GM19468 (cell line): ENCODE measurements around the gene ARHGAP33.

ENCODE experiments used
- ATAC-seq: cut with Tn5 transposase; IDR thresholded peaks from one replicate; pipeline ENCODE4 v1.9.1; 2021; ENCODE audit warnings: mild to moderate bottlenecking, moderate library complexity, moderate number of reproducible peaks; ENCODE audit not compliant: unreplicated experiment; ENCODE audit errors: extremely low read depth

The ARHGAP33 gene

DNA sequence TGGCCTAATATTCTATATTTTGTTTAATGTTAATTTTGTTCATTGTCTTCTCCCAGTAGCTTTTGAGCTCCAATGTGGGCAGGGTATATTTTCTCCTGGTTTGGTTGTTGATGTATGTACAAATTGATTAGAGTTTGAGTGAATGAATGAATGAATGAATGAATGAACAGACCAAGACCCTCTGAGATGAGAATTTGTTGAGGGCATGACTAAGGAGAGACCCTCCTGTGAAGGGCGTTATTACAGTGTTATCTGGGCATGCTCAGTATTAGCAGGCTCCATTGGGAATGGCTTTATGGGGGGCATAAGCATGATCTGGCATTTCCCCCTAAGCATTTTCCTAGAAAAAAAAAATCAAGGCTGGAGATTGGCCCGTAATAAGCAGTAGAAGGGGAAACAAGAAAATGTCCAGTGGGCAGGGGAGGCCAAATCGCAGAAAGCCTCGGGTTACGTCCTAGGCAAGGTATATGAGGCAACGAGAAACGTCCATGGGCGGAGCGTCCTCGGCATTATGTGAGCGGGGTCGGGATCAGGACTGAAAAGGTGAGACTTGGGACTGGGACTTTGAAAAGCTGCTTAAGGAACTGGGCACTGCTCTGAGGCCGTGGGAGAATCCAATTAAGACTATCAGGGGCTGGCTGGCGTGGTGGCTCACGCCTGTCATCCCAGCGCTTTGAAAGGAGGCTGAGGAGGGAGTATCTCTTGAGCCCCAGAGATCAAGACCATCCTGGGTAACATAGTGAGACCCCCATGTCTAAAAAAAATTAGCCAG, 904 bp upstream of the ARHGAP33 start:
- ATAC-seq: no peak

DNA sequence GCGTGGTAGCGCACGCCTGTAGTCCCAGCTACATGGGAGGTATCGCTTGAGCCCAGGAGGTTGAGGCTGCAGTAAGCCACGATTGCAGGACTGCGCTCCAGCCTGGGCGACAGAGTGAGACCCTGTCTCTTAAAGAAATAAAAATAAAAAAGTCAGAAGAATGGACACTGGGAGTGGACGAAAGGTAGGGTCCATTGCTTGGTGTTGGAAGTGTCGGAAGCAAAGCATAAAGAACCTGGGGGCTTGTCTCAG, 392 bp upstream of the ARHGAP33 start:
- ATAC-seq: no peak

DNA sequence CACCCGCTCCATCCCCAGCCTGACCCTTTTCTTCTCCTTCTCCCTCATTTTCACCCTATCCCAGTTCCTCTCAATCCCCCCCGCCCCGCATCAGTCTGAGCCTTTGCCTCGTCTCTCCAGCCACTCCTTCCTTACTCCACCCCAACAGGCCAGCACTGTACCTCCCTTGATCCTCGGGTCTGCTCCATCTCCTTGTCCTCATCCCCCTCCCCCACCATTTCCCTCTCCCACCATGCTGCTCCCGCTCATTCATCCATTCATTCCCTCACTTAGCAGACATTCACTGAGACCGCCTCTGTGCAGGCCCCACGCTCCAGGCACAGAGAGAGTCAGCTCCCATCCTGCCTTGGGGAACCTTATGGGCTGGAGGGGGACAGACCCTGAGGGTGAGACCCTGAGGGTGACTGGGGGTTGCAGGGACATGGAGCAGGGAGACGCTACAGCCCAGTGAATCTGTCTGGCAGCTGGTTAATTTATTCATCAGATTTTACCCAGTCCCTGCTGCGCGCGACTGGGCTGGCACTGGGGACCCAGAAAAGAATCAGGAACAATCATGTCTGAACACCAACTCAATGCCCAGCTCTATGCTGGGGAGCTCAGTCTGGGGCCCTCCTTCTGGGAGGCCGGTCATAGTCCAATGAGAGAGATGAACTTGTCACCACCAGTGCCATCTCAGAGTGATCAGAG, 881 bp downstream of the ARHGAP33 start:
- no peak for ATAC-seq

DNA sequence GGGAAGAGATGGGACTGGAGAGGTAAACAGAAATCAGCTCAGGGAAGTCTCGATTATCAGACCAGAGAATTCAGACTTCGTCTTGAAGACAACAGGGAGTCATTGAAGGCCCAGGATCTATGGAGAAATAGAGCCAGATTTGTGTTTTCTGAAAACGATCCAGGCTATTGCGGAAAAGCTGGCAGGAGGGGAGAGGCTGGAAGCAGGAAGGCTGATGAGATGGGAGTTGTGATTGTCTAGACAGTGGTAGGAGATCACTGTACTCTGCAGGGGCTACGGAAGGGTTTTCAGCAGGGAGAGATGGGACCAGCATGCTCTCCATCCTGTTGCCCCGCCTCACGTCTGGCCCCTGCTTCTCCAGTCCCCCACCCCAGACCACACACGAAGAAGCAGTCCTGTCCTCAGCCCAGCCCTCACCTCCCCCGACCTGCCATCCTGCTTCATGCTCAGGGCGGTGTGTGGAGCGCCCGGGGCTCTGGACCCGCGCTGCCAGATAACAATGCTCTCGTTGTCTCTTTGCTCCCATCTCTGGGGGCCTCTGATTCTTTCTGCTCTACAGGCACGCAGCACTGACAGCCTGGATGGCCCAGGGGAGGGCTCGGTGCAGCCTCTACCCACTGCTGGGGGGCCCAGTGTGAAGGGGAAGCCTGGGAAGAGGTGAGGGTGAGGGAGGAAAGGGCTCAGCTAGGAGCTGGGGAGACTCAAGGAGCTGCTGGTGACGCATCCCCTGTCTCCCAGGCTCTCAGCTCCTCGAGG, 1.9 kb downstream of the ARHGAP33 start:
- no peak for ATAC-seq

DNA sequence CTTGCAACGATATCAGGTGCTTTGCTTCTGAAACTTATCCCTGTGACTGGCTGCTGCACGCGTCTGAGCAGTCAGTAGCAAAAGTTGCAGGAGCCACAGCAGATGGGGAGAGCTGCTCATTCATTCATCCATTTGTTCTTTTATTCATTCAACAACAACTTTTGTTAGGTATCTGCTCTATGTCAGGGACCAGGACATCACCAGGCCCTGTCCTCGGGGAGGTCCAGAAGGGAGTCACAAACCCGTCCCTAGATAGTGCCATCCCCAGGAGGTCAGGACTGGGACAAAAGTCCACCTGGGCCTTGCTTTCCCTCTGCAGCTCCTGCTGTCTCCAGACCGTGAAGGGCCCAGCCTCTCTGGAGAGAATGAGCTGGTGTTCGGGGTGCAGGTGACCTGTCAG, 2.6 kb downstream of the ARHGAP33 start:
- no peak for ATAC-seq

DNA sequence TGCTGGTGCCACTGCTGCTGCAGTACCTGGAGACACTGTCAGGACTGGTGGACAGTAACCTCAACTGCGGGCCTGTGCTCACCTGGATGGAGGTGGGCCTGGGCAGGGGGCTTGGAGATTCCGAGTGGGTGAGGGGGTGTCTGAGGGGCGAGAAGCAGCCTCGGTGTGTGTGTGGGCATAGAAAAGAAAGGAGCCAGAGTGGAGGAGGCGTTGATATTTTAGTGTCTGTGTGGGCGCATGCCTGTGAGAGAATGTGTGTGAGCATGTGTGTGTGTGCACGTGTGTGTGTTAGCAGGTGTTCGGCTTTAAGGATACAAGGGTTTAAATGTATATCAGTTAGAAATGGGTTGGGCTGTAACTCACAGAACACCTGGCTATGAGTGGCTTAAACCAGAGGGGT, 3.7 kb downstream of the ARHGAP33 start:
- ATAC-seq: no peak

DNA sequence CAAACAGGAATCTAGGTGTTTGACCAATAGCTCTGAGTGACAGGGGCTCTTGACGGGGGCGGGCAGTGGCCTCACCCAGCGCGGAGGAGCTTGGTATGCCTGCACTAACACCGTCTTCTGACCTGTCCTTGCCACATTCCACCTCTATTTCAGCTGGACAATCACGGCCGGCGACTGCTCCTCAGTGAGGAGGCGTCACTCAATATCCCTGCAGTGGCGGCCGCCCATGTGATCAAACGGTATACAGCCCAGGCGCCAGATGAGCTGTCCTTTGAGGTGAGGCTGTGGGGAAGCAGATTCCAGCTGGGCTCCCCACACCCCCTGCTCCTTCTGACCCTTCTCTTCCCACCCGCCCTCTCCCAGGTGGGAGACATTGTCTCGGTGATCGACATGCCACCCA, 4.7 kb downstream of the ARHGAP33 start:
- ATAC-seq: no peak

DNA sequence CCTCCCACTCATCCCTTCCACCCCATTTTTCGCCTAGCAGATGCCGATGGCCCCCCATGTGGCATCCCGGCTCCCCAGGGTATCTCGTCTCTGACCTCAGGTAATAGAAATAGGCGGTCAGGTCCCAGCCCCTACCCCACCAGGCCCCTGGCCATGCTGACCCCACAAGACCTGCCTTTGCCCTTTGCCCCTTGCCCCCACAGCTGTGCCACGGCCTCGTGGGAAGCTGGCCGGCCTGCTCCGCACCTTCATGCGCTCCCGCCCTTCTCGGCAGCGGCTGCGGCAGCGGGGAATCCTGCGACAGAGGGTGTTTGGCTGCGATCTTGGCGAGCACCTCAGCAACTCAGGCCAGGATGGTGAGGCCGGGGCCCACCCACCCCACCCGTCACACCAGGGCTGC, 5.4 kb downstream of the ARHGAP33 start:
- ATAC-seq: no peak

DNA sequence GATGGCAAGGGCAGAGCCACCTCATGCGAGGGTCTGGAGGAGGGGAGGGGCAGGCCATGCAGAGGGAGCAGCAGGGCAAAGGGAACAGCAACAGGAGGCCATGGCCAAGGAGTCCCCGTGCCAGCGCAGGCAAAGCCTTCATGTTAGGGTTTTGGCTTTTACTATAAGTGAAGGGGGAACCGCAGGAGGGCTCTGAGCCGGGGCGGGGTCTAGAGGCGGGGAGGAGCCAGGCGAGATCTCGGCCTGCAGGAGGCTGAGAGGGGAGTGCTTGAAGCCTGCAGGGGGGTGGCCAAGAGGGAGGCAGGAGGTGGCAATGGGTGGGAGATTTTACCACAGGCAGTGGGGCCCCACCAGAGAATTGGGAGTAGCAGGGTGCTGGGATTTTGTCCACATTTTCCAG, 6.3 kb downstream of the ARHGAP33 start:
- ATAC-seq: no peak

DNA sequence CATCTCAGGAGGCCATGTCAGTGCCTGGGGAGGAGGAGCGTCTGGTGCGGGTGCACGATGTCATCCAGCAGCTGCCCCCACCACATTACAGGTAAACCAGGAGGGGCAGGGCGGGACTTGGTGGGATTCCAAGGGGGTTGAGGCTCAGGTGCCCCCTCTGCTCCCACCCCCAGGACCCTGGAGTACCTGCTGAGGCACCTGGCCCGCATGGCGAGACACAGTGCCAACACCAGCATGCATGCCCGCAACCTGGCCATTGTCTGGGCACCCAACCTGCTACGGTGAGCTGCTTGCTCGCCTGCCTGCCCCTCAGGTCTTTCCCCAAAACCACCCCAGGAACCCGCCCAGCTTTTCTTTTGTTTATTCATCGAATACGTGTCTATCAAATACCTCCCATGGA, 7.2 kb downstream of the ARHGAP33 start:
- no peak for ATAC-seq

DNA sequence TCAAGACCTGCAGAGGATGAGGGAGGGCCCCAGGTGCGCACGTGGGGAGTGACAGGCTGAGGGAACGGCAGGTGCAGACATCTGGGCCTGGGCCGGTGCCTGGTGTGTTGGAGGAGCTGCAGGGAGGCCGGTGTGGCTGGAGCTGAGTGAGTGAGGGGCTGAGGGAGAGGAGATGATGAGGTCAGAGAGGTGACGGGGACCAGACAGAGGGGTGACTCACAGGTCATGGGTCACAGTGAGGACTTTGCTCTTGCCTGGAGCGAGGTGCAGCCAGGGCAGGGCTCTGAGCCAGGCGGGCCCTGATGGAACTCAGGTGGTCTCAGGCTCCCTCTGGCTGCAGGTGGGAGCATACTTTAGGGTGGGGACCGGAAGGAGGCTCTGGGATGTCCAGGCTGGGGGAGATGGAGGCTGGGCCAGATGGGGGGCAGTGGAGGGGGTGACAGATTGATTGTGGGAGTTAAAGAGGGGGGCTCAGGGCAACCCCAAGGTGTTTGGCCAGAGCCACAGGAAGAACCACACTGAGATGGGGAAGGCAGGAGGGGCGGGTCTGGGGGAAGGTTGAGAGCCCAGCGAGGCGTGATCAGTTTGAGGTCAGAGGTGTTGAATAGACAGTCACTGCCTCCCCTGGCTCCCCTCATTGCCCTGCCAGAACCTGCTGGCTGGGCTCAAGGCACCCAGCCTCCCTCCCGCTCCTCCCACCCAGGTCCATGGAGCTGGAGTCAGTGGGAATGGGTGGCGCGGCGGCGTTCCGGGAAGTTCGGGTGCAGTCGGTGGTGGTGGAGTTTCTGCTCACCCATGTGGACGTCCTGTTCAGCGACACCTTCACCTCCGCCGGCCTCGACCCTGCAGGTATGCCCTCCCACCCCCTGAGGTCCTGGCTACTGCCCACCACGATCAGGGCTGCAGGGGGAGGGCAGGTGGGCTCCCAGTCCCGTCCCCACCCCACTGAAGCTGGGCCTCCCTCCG, 8.4 kb downstream of the ARHGAP33 start:
- ATAC-seq: no peak

DNA sequence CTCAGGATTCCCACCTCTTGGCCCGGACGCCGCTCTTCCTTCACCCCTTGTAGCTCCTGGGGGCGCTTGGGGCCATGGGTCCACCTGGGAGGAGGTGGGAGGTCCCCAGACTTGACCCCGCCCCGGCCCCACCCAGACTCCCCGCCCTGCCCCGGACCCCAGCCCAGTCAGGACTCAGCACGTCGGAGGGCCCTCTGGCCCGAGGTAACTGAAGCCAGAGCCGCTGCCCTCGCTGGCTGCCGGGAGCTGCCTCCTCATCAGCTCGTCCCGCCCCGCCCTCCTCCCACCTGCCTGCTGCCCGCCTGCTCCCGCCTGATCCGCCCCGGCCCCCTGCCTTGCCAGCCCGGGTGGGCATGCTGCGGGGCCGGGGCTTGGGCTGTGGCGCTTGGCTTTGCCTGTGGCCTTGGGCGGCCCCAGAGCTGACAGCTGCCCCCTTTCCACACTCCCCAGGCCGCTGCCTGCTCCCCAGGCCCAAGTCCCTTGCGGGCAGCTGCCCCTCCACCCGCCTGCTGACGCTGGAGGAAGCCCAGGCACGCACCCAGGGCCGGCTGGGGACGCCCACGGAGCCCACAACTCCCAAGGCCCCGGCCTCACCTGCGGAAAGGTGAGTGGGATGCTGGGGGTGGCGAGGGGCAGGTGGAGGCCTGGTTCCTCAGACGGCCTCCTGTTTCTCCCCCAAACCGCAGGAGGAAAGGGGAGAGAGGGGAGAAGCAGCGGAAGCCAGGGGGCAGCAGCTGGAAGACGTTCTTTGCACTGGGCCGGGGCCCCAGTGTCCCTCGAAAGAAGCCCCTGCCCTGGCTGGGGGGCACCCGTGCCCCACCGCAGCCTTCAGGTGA, 9.4 kb downstream of the ARHGAP33 start:
- no peak for ATAC-seq

DNA sequence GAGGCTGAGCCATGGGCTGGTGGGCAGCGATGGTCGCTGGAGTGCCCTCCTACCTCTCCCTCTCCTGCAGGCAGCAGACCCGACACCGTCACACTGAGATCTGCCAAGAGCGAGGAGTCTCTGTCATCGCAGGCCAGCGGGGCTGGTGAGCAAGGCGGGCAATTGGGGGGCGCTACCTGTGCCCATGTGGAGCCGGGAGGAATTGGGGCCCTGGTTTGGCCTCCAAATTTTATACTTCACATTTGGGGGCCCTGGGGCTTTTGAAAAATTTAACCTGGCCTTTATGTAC, 9.9 kb downstream of the ARHGAP33 start:
- no peak for ATAC-seq

DNA sequence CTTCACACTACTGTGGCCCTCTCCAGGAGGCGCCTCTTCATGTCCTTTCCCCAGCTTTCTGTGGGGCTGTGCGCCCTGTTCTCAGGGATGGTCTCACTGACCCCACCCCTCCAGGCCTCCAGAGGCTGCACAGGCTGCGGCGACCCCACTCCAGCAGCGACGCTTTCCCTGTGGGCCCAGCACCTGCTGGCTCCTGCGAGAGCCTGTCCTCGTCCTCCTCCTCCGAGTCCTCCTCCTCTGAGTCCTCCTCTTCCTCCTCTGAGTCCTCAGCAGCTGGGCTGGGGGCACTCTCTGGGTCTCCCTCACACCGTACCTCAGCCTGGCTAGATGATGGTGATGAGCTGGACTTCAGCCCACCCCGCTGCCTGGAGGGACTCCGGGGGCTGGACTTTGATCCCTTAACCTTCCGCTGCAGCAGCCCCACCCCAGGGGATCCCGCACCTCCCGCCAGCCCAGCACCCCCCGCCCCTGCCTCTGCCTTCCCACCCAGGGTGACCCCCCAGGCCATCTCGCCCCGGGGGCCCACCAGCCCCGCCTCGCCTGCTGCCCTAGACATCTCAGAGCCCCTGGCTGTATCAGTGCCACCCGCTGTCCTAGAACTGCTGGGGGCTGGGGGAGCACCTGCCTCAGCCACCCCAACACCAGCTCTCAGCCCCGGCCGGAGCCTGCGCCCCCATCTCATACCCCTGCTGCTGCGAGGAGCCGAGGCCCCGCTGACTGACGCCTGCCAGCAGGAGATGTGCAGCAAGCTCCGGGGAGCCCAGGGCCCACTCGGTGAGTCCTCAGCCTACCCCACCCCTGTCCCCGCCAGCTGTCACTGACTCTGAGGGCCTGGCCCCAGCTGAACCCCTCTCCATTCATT, 11.2 kb downstream of the ARHGAP33 start:
- no peak for ATAC-seq

DNA sequence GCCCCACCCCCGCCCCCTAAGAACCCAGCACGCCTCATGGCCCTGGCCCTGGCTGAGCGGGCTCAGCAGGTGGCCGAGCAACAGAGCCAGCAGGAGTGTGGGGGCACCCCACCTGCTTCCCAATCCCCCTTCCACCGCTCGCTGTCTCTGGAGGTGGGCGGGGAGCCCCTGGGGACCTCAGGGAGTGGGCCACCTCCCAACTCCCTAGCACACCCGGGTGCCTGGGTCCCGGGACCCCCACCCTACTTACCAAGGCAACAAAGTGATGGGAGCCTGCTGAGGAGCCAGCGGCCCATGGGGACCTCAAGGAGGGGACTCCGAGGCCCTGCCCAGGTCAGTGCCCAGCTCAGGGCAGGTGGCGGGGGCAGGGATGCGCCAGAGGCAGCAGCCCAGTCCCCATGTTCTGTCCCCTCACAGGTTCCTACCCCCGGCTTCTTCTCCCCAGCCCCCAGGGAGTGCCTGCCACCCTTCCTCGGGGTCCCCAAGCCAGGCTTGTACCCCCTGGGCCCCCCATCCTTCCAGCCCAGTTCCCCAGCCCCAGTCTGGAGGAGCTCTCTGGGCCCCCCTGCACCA, 11.9 kb downstream of the ARHGAP33 start:
- no peak for ATAC-seq

DNA sequence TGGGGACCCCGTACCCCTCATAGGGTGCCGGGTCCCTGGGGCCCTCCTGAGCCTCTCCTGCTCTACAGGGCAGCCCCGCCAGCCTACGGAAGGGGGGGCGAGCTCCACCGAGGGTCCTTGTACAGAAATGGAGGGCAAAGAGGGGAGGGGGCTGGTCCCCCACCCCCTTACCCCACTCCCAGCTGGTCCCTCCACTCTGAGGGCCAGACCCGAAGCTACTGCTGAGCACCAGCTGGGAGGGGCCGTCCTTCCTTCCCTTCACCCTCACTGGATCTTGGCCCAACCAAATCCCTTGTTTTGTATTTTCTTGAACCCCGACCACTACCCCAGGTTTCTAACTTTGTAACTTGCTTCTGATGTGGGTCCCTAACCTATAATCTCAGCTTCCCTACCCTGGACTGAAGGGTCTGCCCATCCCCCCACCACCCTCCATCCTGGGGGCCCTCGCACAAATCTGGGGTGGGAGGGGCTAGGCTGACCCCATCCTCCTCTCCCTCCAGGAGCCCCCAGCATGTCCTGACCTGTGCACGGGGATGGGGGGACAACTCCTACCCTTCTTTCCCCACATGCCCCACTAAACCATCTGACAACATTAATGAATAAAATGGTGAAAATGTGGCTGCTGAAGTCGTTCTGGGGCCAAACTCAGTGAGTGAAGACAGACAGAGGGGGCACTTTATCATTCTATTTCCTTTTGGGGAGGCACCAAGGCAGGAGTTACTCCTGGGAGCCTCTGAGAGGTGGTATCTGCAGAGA, 13.0 kb downstream of the ARHGAP33 start:
- ATAC-seq: no peak

DNA sequence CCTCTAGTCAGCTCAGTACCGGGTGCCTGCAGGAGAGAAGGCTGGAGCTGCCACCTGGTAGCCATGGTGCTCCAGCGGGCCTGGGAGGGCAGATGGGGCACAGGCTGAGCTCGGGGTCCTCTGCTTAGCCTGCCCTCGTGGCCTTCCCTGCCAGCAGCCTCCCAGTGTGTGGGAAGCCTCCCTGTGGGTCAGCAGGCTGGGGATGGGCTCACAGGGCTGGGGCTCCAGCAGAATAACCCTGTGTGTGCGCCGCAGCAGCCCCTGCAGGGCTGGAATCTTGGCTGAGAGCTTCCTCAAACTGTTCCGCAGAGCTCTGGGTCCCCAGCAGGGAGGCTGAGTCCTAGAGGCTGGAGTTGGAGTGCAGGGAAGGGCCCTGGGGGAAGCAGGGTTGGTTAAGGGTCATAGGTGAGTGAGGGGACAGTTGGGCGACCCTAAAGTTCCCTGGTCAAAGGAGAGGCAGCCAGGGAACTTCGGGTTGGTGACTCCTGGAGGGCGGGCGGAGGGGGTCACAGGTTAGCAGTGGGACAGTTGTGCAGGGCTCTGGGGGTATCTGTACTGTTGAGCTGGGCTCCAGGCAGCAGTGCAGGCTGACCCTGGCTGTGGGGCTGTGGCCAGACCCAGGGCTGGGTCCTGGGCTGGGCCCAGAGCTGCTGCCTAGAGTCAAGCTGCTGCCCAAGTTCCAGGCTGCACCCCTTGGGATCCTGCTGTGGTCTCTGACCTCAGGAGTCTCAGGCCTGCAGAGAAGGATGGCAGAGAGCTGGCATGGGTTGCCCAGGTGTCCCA, 14.0 kb downstream of the ARHGAP33 start:
- no peak for ATAC-seq
